HCT116 (cell line): Measurements from ENCODE around the gene PAQR8. TPM values are rescaled to one million over a fixed set of nuclear protein-coding genes. Genes with fewer than 3 reads are reported as not detected.

Source experiments
- ATAC-seq: fragments of 200-7000 bp; cut with Tn5 transposase; 2 replicates; pipeline ENCODE4 v1.9.1; 2020; ENCODE audit warnings: mild to moderate bottlenecking, moderate library complexity
- BruUV-seq: library from RNA; stranded (reverse); fragments of 400-500 nt; replicated peaks from 2 replicates; lab custom pipeline; 2021; lab: Mats Ljungman, UMichigan
- CTCF ChIA-PET: fragments of 300-600 bp; sonication (Branson Sonifier 250); formaldehyde crosslinking; loops from one replicate; lab custom pipeline; 2021; ENCODE audit warnings: antibody characterized with exemption; lab: Charles Lee
- POLR2A ChIA-PET: fragments of 300-600, 350-600 bp; sonication (Branson Sonifier 250); formaldehyde crosslinking; loops from one replicate; lab custom pipeline; 2021; ENCODE audit warnings: antibody characterized with exemption; lab: Charles Lee
- RAD21 ChIA-PET, 2 experiments: fragments of 300-600 bp; sonication (Branson Sonifier 250); formaldehyde crosslinking; loops; one replicate each; lab custom pipeline; 2023; ENCODE audit warnings: low total read pairs in 2 of 2; ENCODE audit not compliant: uncharacterized antibody in 2 of 2, unreplicated experiment in 2 of 2, low non-redundant PET in 1 of 2; lab: Charles Lee
- DNase-seq: peaks from one replicate; pipeline ENCODE4 v3.0.0-alpha.2; 2010; ENCODE audit warnings: low read depth, low spot score
- H2AFZ ChIP-seq: fragments of 200-600 bp; shearing (Covaris generic), sonication (generic); 2 replicates; pipeline ENCODE4 v1.6.1; 2017; ENCODE audit warnings: low read depth, mixed run types, mixed read lengths, antibody characterized with exemption, low read length; ENCODE audit not compliant: poor library complexity, severe bottlenecking
- H3K27ac ChIP-seq: 2 replicates; pipeline ENCODE4 v1.5.1; 2012; ENCODE audit warnings: low read depth, low read length
- H3K27me3 ChIP-seq: fragments of 200-600 bp; sonication (generic); 2 replicates; pipeline ENCODE4 v1.6.1; 2016; ENCODE audit warnings: mixed run types, low read length, mixed read lengths; ENCODE audit not compliant: insufficient read depth
- H3K36me3 ChIP-seq, 2 experiments: fragments of 200-500 bp in 1 of 2; fragments of 200-600 bp in 1 of 2; sonication (Bioruptor generic) in 1 of 2; sonication (generic) in 1 of 2; 2 replicates each; pipeline versions ENCODE4 v1.5.1 to v1.6.1; 2014 to 2016; ENCODE audit warnings: low read length in 2 of 2, inconsistent platforms in 1 of 2, mixed read lengths in 1 of 2, mixed run types in 1 of 2; ENCODE audit not compliant: insufficient read depth in 2 of 2, control insufficient read depth in 1 of 2
- H3K4me1 ChIP-seq, 2 experiments: fragments of 200-600 bp in 1 of 2; sonication (generic) in 1 of 2; 2 replicates each; pipeline versions ENCODE4 v1.5.1 to v1.6.1; 2012 to 2017; ENCODE audit warnings: low read length in 2 of 2, inconsistent platforms in 1 of 2, mild to moderate bottlenecking in 1 of 2, mixed read lengths in 1 of 2, mixed run types in 1 of 2, moderate library complexity in 1 of 2; ENCODE audit not compliant: insufficient read depth in 2 of 2, control insufficient read depth in 1 of 2
- H3K4me2 ChIP-seq: fragments of 200-600 bp; sonication (generic); 2 replicates; pipeline ENCODE4 v1.6.1; 2017; ENCODE audit warnings: mixed run types, low read length, mixed read lengths
- H3K4me3 ChIP-seq, 2 experiments: fragments of 200-600 bp in 1 of 2; sonication (generic) in 1 of 2; replicated peaks in 1 of 2; 2 replicates each; pipeline ENCODE4 v1.5.1; 2011 to 2016; ENCODE audit warnings: low read length in 2 of 2, control low read depth in 1 of 2, low read depth in 1 of 2, mild to moderate bottlenecking in 1 of 2, mixed read lengths in 1 of 2, mixed run types in 1 of 2
- H3K79me2 ChIP-seq: fragments of 200-600 bp; sonication (generic); 2 replicates; pipeline ENCODE4 v1.6.1; 2017; ENCODE audit warnings: mild to moderate bottlenecking, mixed run types, low read length, moderate library complexity, mixed read lengths; ENCODE audit not compliant: insufficient read depth
- H3K9ac ChIP-seq: fragments of 200-600 bp; sonication (generic); 2 replicates; pipeline ENCODE4 v1.6.1; 2016; ENCODE audit warnings: low read length, mixed read lengths
- H3K9me2 ChIP-seq: fragments of 200-600 bp; sonication (generic), shearing (Covaris generic); 2 replicates; pipeline ENCODE4 v1.6.1; 2017; ENCODE audit warnings: mixed run types, mild to moderate bottlenecking, moderate library complexity; ENCODE audit not compliant: insufficient read depth
- H3K9me3 ChIP-seq, 2 experiments: fragments of 200-500 bp in 1 of 2; fragments of 200-600 bp in 1 of 2; sonication (Bioruptor generic) in 1 of 2; sonication (generic) in 1 of 2; 2 replicates each; pipeline ENCODE4 v1.6.1; 2014 to 2017; ENCODE audit warnings: low read length in 2 of 2, mixed read lengths in 2 of 2, inconsistent platforms in 1 of 2, low read depth in 1 of 2, mild to moderate bottlenecking in 1 of 2, mixed run types in 1 of 2, moderate library complexity in 1 of 2; ENCODE audit not compliant: control insufficient read depth in 1 of 2, insufficient read depth in 1 of 2
- H4K20me1 ChIP-seq: fragments of 200-600 bp; sonication (generic), shearing (Covaris generic); 2 replicates; pipeline ENCODE4 v1.6.1; 2017; ENCODE audit warnings: mixed run types, mild to moderate bottlenecking, moderate library complexity; ENCODE audit not compliant: insufficient read depth
- CEBPB ChIP-seq: IDR thresholded peaks from 2 replicates; pipeline ENCODE4 v1.6.1; 2012; ENCODE audit warnings: low read depth
- EZH2 ChIP-seq: fragments of 200-600 bp; sonication (generic); IDR thresholded peaks from 2 replicates; pipeline ENCODE4 v1.6.1; 2017; ENCODE audit warnings: antibody characterized with exemption, mixed run types
- EZH2phosphoT487 ChIP-seq: fragments of 200-600 bp; IDR thresholded peaks from 2 replicates; pipeline ENCODE4 v1.6.1; 2018; ENCODE audit warnings: antibody characterized with exemption, borderline replicate concordance
- POLR2AphosphoS5 ChIP-seq: IDR thresholded peaks from 2 replicates; pipeline ENCODE4 v1.6.1; 2011; ENCODE audit warnings: mild to moderate bottlenecking, low read depth, low read length, moderate library complexity
- RAD21 ChIP-seq: IDR thresholded peaks from 2 replicates; pipeline ENCODE4 v1.6.1; 2012; ENCODE audit warnings: low read depth, mild to moderate bottlenecking
- SRF ChIP-seq: IDR thresholded peaks from 2 replicates; pipeline ENCODE4 v1.6.1; 2012; ENCODE audit warnings: low read depth
- TCF7L2 ChIP-seq: IDR thresholded peaks from 2 replicates; pipeline ENCODE4 v1.7.0; 2011; ENCODE audit warnings: borderline replicate concordance, inconsistent platforms; ENCODE audit not compliant: insufficient read depth, insufficient read length; ENCODE audit errors: extremely low read depth
- YY1 ChIP-seq: IDR thresholded peaks from 2 replicates; pipeline ENCODE4 v1.6.1; 2011; ENCODE audit warnings: low read length, low read depth, moderate library complexity, mild to moderate bottlenecking; ENCODE audit not compliant: insufficient replicate concordance; ENCODE audit errors: extremely low read depth
- ZBTB33 ChIP-seq: IDR thresholded peaks from 2 replicates; pipeline ENCODE4 v1.6.1; 2011; ENCODE audit warnings: mild to moderate bottlenecking, low read length, moderate library complexity; ENCODE audit not compliant: insufficient replicate concordance; ENCODE audit errors: extremely low read depth
- intact Hi-C: fragments of 100-400 bp; cut with micrococcal nuclease; formaldehyde crosslinking; loops from 2 replicates; pipeline ENCODE4 v1.10.0; 2022
- total RNA-seq: library from RNA; stranded (reverse); gene quantifications from one replicate; pipeline ENCODE4 v1.2.1, GENCODE V29; 2021; ENCODE audit not compliant: unreplicated experiment
- TF ChIP-seq, protein P1 (sequence below): IDR thresholded peaks from 2 replicates; pipeline ENCODE4 v1.6.1; 2012

The PAQR8 gene
- total RNA-seq, 1 experiment from 2014 or later: 5.9 TPM

- POLR2A ChIA-PET: no interaction called here
- no peak overlapping the region for H3K9ac ChIP-seq
- no peak overlapping the region for H3K4me2 ChIP-seq
- no peak for ATAC-seq
- no peak for TF ChIP-seq YY1
- no peak for TF ChIP-seq CEBPB
- no peak for TF ChIP-seq RAD21
- TF ChIP-seq ZBTB33: no peak
- no peak for TF ChIP-seq EZH2phosphoT487
- TF ChIP-seq EZH2: no peak
- no peak for TF ChIP-seq TCF7L2
- no peak for TF ChIP-seq POLR2AphosphoS5
- TF ChIP-seq SRF: no peak
- TF ChIP-seq, protein P1, sequence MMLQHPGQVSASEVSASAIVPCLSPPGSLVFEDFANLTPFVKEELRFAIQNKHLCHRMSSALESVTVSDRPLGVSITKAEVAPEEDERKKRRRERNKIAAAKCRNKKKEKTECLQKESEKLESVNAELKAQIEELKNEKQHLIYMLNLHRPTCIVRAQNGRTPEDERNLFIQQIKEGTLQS: no peak
- TF ChIP-seq, all 23 proteins: peak for 0
- BruUV-seq: no TSS peak
- H4K20me1 ChIP-seq: no peaks in the 10 kb centered on the region
- H3K79me2 ChIP-seq: no peaks in the 10 kb centered on the region
- no peak overlapping the region for H2AFZ ChIP-seq
- H3K9me2 ChIP-seq: no peaks in the 10 kb centered on the region
- H3K36me3 ChIP-seq: no peaks in the 10 kb centered on the region
- no peaks in the 10 kb centered on the region for H3K9me3 ChIP-seq
- H3K4me1 ChIP-seq: no peaks in the 10 kb centered on the region
- intact Hi-C loops: no loop called here
- H3K4me3 ChIP-seq: no peak overlapping the region
- H3K27me3 ChIP-seq: no peaks in the 10 kb centered on the region
- no peak for DNase-seq
- ChIA-PET CTCF (no interaction called here), RAD21 (no interaction called here)
- H3K27ac ChIP-seq: no peak overlapping the region
These were observed 36.1 kb upstream of the PAQR8 start for GRCh38 chr6:52325695-52326471.
